ENCODE data around the gene TMIGD3.

Gene TMIGD3

DNA sequence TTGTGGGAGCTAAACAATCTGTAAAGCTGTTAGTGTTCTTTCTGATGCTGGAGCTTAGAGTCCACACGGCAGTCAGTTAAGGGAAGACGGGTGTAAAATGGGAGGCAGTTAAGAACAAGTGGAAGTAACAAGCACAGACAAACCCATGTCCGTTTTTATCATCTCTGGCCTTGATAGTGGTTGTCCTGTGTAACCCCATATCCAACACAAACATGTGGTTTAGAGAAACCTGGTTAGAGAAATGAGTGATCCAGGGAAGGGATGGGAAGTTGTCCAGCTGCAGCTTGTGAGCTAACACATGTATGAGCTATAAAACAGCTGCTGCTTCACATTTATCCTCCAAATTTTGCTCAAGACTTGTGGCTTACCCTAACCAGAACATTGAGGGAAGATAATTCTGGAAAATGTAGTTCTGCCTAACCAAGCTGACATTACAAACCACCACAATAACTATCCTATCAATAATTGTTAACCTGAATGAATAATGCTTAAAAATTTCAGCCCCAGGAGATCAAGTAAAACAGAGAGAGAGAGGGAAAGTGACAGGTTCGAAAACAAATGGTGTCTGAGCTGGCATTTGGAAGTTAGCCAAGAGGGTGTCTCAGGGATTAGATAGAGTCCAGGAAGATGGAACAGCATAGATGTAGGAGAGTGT is 40.3 kb downstream of the TMIGD3 start:
- DNase-seq (ENCODE audit: low read depth): peak; percentile 22
- TF ChIP-seq, protein P1, sequence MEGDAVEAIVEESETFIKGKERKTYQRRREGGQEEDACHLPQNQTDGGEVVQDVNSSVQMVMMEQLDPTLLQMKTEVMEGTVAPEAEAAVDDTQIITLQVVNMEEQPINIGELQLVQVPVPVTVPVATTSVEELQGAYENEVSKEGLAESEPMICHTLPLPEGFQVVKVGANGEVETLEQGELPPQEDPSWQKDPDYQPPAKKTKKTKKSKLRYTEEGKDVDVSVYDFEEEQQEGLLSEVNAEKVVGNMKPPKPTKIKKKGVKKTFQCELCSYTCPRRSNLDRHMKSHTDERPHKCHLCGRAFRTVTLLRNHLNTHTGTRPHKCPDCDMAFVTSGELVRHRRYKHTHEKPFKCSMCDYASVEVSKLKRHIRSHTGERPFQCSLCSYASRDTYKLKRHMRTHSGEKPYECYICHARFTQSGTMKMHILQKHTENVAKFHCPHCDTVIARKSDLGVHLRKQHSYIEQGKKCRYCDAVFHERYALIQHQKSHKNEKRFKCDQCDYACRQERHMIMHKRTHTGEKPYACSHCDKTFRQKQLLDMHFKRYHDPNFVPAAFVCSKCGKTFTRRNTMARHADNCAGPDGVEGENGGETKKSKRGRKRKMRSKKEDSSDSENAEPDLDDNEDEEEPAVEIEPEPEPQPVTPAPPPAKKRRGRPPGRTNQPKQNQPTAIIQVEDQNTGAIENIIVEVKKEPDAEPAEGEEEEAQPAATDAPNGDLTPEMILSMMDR (conservative IDR thresholded peaks at IDR 0.05; ENCODE audit: low read depth, low read length): no peak

DNA sequence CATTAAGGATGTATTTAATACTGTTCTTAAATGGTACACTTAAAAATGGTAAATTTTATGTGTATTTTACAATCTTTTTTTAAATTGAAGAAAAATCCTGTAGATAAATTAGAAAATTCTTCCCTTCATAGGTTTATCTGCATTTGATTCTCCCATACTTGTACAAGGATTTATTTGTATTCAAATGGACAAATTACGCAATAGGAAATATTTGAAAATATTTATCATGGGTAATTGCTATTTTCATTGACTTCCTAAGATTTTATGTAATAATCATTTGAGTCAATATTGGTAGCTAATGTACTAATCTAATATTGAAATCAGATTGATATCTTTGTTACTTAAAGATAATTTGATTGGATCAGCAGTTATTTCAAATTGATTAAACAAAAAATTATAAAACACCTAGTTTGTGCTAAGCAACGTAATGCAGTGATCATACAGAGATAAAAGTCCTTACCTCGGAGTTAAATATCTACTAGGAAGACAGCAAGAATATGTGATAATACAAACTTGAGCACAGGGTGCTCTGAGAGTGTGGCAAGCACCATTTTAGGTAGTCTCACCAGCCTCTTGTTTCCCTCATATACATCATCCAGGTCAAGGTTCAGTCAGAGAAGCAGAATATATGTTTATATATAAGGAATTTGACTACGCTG is 40.9 kb downstream of the TMIGD3 start:
- no peak for DNase-seq (ENCODE audit: low read depth)

More for the DNA sequence above, 40.3 kb downstream of the TMIGD3 start:
- H3K4me3 ChIP-seq (ENCODE audit: low read depth, low read length): no peak overlapping the region

GRCh38 chr1:111461765-111462164 is 41.7 kb downstream of the TMIGD3 start:
- H3K4me3 ChIP-seq (ENCODE audit: low read depth, low read length): no peak overlapping the region
- TF ChIP-seq, protein P1 (conservative IDR thresholded peaks at IDR 0.05; ENCODE audit: low read depth, low read length): no peak
- DNase-seq (ENCODE audit: low read depth): no peak

More for the DNA sequence above, 40.9 kb downstream of the TMIGD3 start:
- no peak overlapping the region for H3K4me3 ChIP-seq (ENCODE audit: low read depth, low read length)
- TF ChIP-seq, protein P1 (conservative IDR thresholded peaks at IDR 0.05; ENCODE audit: low read depth, low read length): no peak

DNA sequence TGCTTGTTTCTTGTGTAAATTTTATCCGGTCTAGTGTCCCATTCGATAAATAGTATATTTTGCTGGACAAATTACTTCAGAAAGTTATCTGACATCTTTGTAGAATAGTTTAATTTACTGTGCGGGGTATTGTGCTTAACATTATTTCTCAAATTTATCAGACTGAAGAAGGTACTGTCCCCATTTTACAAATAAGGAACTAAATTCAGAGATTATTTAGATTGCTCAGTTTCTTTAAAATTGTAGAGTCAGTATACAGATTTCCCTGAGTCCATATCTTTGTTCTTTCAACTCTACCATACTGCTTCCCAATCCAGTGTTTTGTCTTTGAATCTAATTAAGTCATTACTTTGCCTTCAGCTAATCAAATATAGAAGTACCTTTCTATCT is 47.8 kb downstream of the TMIGD3 start:
- no peak overlapping the region for H3K4me3 ChIP-seq (ENCODE audit: low read depth, low read length)
- no peak for DNase-seq (ENCODE audit: low read depth)
- TF ChIP-seq, protein P1 (conservative IDR thresholded peaks at IDR 0.05; ENCODE audit: low read depth, low read length): no peak

- DNase-seq (ENCODE audit: low read depth): peak; percentile 35
- H3K4me3 ChIP-seq (ENCODE audit: low read depth, low read length): no peak overlapping the region
- TF ChIP-seq, protein P1 (conservative IDR thresholded peaks at IDR 0.05; ENCODE audit: low read depth, low read length): no peak
These were observed 48.4 kb downstream of the TMIGD3 start for GRCh38 chr1:111454859-111455641.

- TF ChIP-seq, protein P1 (conservative IDR thresholded peaks at IDR 0.05; ENCODE audit: low read depth, low read length): no peak
- DNase-seq (ENCODE audit: low read depth): no peak
These were observed 49.7 kb downstream of the TMIGD3 start for GRCh38 chr1:111453706-111454105.

More at GRCh38 chr1:111453706-111454105, 49.7 kb downstream of the TMIGD3 start:
- H3K4me3 ChIP-seq (ENCODE audit: low read depth, low read length): no peak overlapping the region
